ENCODE results near the gene GCNT1. TPM values are rescaled to one million over a fixed set of nuclear protein-coding genes. Genes with fewer than 3 reads are reported as not detected.

Gene GCNT1
- total RNA-seq, 1 experiment from 2014 or later: 15.3 TPM

DNA sequence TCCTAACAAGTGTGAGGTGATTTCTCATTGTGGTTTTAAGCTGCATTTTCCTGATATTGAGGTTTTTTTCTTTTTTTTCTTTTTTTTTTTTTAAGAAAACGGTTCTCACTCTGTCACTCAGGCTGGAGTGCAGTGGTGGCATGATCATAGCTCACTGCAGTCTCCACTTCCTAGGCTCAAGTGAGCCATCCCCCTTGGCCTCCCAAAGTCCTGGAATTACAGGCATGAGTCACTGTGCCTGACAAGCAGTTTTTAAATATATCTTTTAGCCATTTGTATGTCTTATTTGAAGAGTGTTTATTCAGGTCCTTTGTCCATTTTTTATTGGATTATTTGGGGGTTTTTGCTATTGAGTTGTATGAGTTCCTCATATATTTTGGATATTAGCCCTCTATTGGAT lies 53.8 kb downstream of the GCNT1 start:
- H3K9me3 ChIP-seq (ENCODE audit: insufficient read depth, low read depth): no peaks in the 10 kb centered on the region
- CTCF ChIA-PET: no interaction called here

GRCh38 chr9:76516350-76516749 lies 57.4 kb downstream of the GCNT1 start:
- DNase-seq: no peak
- Histone ChIP-seq H3K9me2 (ENCODE audit: insufficient read depth) (no peaks in the 10 kb centered on the region), H3K36me3 (ENCODE audit: low read depth) (no peaks in the 10 kb centered on the region), H3K27me3 (ENCODE audit: insufficient read depth, low read depth) (no peaks in the 10 kb centered on the region), H3K4me3 (no peak overlapping the region), H3F3A (ENCODE audit: insufficient read depth, low read depth) (peaks cover 12% of the 10 kb centered on the region; the same call in 1 of the 2 replicates), H3K4me1 (replicated peaks; ENCODE audit: insufficient read depth) (peaks cover 28% of the 10 kb centered on the region), H2AFZ (no peak overlapping the region), H3K27ac (no peak overlapping the region), H3K9me3 (ENCODE audit: insufficient read depth, low read depth) (no peaks in the 10 kb centered on the region), H3K4me2 (no peak overlapping the region), H3K79me2 (ENCODE audit: low read depth) (no peaks in the 10 kb centered on the region), H4K20me1 (ENCODE audit: insufficient read depth) (no peaks in the 10 kb centered on the region)
- intact Hi-C loops (cut with micrococcal nuclease; ENCODE audit: unreplicated experiment): loop anchor here (5.0 kb wide), 1 partner anchor 141 kb away; no protein-coding TSS in a partner anchor
- CTCF ChIA-PET: no interaction called here
- TF ChIP-seq, protein P1, sequence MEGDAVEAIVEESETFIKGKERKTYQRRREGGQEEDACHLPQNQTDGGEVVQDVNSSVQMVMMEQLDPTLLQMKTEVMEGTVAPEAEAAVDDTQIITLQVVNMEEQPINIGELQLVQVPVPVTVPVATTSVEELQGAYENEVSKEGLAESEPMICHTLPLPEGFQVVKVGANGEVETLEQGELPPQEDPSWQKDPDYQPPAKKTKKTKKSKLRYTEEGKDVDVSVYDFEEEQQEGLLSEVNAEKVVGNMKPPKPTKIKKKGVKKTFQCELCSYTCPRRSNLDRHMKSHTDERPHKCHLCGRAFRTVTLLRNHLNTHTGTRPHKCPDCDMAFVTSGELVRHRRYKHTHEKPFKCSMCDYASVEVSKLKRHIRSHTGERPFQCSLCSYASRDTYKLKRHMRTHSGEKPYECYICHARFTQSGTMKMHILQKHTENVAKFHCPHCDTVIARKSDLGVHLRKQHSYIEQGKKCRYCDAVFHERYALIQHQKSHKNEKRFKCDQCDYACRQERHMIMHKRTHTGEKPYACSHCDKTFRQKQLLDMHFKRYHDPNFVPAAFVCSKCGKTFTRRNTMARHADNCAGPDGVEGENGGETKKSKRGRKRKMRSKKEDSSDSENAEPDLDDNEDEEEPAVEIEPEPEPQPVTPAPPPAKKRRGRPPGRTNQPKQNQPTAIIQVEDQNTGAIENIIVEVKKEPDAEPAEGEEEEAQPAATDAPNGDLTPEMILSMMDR (conservative IDR thresholded peaks at IDR 0.05): no peak
- no peak for TF ChIP-seq EZH2 (IDR thresholded peaks at IDR 0.05; ENCODE audit: low read depth)
- no TSS peak for BruUV-seq (replicated peaks)
- POLR2A ChIA-PET (ENCODE audit: unreplicated experiment): interaction anchor here (0.8 kb wide), 1 partner anchor 122 kb away, joined by 5 read pairs; no protein-coding TSS in a partner anchor

More for the DNA sequence above, 53.8 kb downstream of the GCNT1 start:
- Histone ChIP-seq H3K36me3 (ENCODE audit: low read depth) (no peaks in the 10 kb centered on the region), H3K4me1 (replicated peaks; ENCODE audit: insufficient read depth) (0 out of 2 replicates have a peak, but pooled peaks cover 3% of the 10 kb centered on the region), H3F3A (ENCODE audit: insufficient read depth, low read depth) (no peaks in the 10 kb centered on the region), H2AFZ (no peak overlapping the region), H3K27ac (no peak overlapping the region), H3K9me2 (ENCODE audit: insufficient read depth) (no peaks in the 10 kb centered on the region), H3K4me2 (no peak overlapping the region), H3K27me3 (ENCODE audit: insufficient read depth, low read depth) (no peaks in the 10 kb centered on the region), H3K4me3 (no peak overlapping the region), H4K20me1 (ENCODE audit: insufficient read depth) (no peaks in the 10 kb centered on the region), H3K79me2 (ENCODE audit: low read depth) (no peaks in the 10 kb centered on the region)
- DNase-seq: no peak
- intact Hi-C loops (cut with micrococcal nuclease; ENCODE audit: unreplicated experiment): no loop called here
- POLR2A ChIA-PET (ENCODE audit: unreplicated experiment): interaction anchor here (0.7 kb wide), 1 partner anchor 40 kb away, joined by 14 read pairs; no protein-coding TSS in a partner anchor
- BruUV-seq (replicated peaks): no TSS peak
- TF ChIP-seq, protein P1 (conservative IDR thresholded peaks at IDR 0.05): no peak
- no peak for TF ChIP-seq EZH2 (IDR thresholded peaks at IDR 0.05; ENCODE audit: low read depth)

- Histone ChIP-seq H3K4me2 (no peak overlapping the region), H3K4me1 (replicated peaks; ENCODE audit: insufficient read depth) (peaks cover 33% of the 10 kb centered on the region), H3K79me2 (ENCODE audit: low read depth) (no peaks in the 10 kb centered on the region), H3K9me3 (ENCODE audit: insufficient read depth, low read depth) (no peaks in the 10 kb centered on the region), H3K36me3 (ENCODE audit: low read depth) (no peaks in the 10 kb centered on the region), H4K20me1 (ENCODE audit: insufficient read depth) (no peaks in the 10 kb centered on the region), H3K27ac (no peak overlapping the region), H3F3A (ENCODE audit: insufficient read depth, low read depth) (peaks cover 17% of the 10 kb centered on the region; the same call in 1 of the 2 replicates), H3K4me3 (no peak overlapping the region), H3K9me2 (ENCODE audit: insufficient read depth) (no peaks in the 10 kb centered on the region), H2AFZ (no peak overlapping the region), H3K27me3 (ENCODE audit: insufficient read depth, low read depth) (no peaks in the 10 kb centered on the region)
- no peak for TF ChIP-seq EZH2 (IDR thresholded peaks at IDR 0.05; ENCODE audit: low read depth)
- TF ChIP-seq, protein P1 (conservative IDR thresholded peaks at IDR 0.05): no peak
- DNase-seq: no peak
- intact Hi-C loops (cut with micrococcal nuclease; ENCODE audit: unreplicated experiment): loop anchor here (5.0 kb wide), 1 partner anchor 140 kb away; no protein-coding TSS in a partner anchor
- ChIA-PET POLR2A (ENCODE audit: unreplicated experiment) (interaction anchor here (0.8 kb wide), 1 partner anchor 122 kb away, joined by 5 read pairs; no protein-coding TSS in a partner anchor), CTCF (no interaction called here)
- BruUV-seq (replicated peaks): no TSS peak
Observed at GRCh38 chr9:76516871-76517270, 57.9 kb downstream of the GCNT1 start.

Data from PC-9 (cell line).